IPS-18c (cell line): ENCODE data around the gene STEAP1B.
"Not testable (repeated sequence)": the region's sequence is repeated elsewhere in the genome, so short reads cannot be mapped to it uniquely, and the experiment has no call there.

Experiments used
- H3K4me3 ChIP-seq: 2 replicates; pipeline ENCODE4 v1.7.0; 2013; ENCODE audit warnings: low read depth, mild to moderate bottlenecking, low read length, moderate library complexity; ENCODE audit not compliant: insufficient read depth
- H3K9me3 ChIP-seq: one replicate; pipeline ENCODE4 v1.6.1; 2013; ENCODE audit warnings: mild to moderate bottlenecking, low read length, moderate library complexity; ENCODE audit not compliant: control insufficient read depth, insufficient read depth

STEAP1B gene

GRCh38 chr7:22506316-22507020, 6.5 kb upstream of the STEAP1B start:
- H3K9me3 ChIP-seq, result not testable (repeated sequence)

DNA sequence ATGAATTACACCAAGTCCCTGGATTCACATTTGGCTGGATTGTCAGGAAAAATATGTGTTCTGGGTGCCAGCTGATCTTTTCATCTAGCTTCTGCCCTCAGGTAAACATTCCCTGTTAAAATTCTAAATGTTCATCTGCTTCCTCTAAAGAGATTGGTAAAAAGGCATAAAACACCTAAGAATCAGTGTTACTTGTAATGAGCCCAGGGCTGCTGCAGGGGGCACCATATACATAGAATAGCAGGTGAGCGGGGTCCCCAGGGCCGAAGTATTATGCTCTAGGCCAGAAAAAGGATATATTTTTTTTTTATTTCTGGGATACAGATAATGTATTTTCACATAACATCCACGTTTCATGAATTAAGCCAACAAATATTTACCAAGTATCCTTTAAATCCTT, 4.5 kb upstream of the STEAP1B start:
- H3K9me3 ChIP-seq, result not testable (repeated sequence)

More at GRCh38 chr7:22506316-22507020, 6.5 kb upstream of the STEAP1B start:
- H3K4me3 ChIP-seq, result not testable (repeated sequence)

GRCh38 chr7:22502104-22502503, 2.1 kb upstream of the STEAP1B start:
- not testable (repeated sequence) for H3K4me3 ChIP-seq, H3K9me3 ChIP-seq

More for the DNA sequence above, 4.5 kb upstream of the STEAP1B start:
- H3K4me3 ChIP-seq, result not testable (repeated sequence)

- H3K4me3 ChIP-seq, H3K9me3 ChIP-seq: not testable (repeated sequence)
These were observed 1.3 kb upstream of the STEAP1B start for GRCh38 chr7:22501336-22501735.

DNA sequence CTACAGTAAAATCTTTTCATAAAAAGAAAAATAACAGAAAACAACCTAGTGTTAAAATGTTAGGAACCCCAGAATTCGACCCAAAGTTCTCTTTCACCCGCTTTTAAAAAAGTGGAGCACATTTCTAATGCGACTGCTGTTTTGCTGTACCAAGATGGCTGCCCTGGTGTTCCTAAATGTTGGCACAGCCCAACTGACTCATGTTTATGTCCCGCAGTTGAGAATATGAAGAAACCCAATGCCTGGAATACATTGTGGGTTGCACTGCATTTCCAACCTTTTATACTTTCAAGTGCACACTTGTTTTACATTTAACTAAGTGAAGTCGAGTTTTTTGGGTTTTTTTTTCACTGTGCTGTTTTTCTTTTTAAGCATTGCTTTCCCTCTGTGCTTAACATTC, 944 bp downstream of the STEAP1B start:
- Histone ChIP-seq H3K9me3 (no peaks in the 10 kb centered on the region), H3K4me3 (no peak overlapping the region)

- H3K9me3 ChIP-seq, H3K4me3 ChIP-seq: not testable (repeated sequence)
These were observed 3.1 kb downstream of the STEAP1B start for GRCh38 chr7:22496912-22497311.

- H3K4me3 ChIP-seq, H3K9me3 ChIP-seq: not testable (repeated sequence)
These were observed 3.6 kb downstream of the STEAP1B start for GRCh38 chr7:22496296-22496888.

- not testable (repeated sequence) for H3K4me3 ChIP-seq, H3K9me3 ChIP-seq
These were observed 6.6 kb downstream of the STEAP1B start for GRCh38 chr7:22493160-22493925.

GRCh38 chr7:22488643-22489462, 11.1 kb downstream of the STEAP1B start:
- no peaks in the 10 kb centered on the region for H3K9me3 ChIP-seq
- H3K4me3 ChIP-seq, result no peak overlapping the region

DNA sequence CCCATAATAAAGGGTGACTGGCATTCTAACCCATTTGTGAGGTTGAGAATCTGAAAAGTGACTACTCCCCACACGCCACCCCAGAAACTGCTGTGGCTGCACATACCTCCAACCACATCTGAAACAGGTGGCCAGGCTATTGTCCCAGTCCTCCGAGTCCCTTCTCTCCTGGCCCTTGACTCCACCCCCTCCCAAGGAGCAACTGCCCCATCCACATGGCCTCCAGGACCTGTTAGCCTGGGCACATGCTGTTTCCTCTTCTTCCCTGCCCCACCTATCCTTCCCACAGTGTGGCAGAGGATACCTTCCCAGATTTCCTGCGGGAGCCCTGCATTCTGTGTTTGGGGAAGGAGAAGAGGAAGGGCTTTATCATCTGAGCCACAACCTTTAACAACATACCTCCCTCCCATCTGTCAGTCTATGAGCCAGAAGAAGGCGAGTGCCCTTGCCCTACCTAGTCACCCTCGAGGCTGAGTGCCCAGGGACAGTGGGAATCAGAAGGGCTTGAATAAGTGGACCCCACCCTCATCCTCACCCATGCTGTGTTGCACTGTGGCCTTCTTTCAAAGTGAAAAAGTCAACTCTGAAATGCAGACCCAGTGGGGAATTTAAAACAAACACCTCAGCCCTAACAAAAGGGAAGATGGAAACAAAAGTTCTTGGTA, 11.9 kb downstream of the STEAP1B start:
- H3K4me3 ChIP-seq, result no peak overlapping the region

DNA sequence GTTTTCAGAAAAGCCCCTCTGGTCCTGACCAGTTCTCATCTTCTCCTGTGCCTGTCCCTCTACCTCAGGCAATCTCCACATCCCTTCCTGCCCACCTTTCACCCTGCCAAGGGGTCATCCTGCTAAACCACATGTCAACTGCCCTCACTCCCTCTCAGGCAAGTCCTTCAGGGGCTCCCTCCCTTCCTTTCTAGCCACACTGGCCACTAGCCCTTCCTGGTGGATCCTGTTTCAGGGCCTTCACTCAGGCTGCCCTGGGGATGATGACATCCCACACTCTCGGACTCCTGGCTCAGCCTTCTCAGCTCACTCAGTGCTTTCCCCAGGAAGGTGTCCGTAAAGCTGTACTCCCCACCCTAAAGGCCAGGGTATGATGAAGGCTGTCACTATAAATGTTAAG, 13.4 kb downstream of the STEAP1B start:
- Histone ChIP-seq H3K9me3 (peaks cover 3% of the 10 kb centered on the region), H3K4me3 (no peak overlapping the region)

More for the DNA sequence above, 11.9 kb downstream of the STEAP1B start:
- peaks cover 3% of the 10 kb centered on the region for H3K9me3 ChIP-seq

DNA sequence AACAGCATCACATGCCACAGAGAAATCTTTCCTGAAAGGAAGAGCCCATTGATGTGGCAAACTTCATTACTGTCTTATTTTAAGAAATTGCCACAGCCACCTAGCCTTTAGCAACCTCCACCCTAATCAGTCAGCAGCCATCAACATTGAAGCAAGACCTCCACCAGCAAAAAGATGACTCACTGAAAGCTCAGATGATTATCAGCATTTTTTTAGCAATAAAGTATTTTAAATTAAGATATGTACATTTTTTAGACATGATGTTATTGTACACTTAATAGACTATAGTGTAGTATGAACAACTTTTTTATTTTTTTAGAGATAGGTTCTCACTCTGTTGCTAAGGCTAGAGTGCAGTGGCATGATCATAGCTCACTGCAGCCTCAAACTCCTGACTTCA, 14.8 kb downstream of the STEAP1B start:
- H3K4me3 ChIP-seq, result no peak overlapping the region
- H3K9me3 ChIP-seq, result peaks cover 3% of the 10 kb centered on the region

- no peak overlapping the region for H3K4me3 ChIP-seq
- peaks cover 3% of the 10 kb centered on the region for H3K9me3 ChIP-seq
These were observed 17.5 kb downstream of the STEAP1B start for GRCh38 chr7:22482503-22482902.

- peaks cover 3% of the 10 kb centered on the region for H3K9me3 ChIP-seq
- H3K4me3 ChIP-seq, result no peak overlapping the region
These were observed 18.3 kb downstream of the STEAP1B start for GRCh38 chr7:22481726-22482125.

DNA sequence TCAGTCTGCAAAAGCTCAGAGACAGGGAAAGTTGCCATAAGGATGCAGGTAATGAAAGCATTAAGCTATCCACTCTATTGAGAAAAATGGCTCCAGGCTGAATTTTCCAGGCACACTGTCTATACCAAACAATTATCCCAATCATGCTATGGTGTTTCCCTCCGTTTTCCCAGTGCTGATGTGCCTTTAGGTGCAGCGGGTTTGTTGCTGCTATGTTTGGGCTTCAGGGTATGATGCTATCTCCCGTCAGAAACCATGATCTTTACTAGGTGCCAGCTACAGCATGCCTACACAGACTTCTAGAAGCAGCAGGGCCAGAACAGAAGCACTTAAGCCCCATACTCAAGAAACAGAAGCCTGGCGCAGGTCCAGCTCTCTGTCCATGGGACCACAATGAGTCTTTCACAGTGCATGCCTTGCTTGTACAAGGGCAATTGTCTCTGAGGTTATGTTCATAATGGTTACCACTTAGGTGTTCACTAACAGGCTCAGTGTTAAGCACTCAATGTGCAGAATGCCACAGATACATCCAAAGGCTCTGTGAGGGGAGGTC, 19.4 kb downstream of the STEAP1B start:
- H3K9me3 ChIP-seq, result peaks cover 3% of the 10 kb centered on the region
- H3K4me3 ChIP-seq, result no peak overlapping the region

GRCh38 chr7:22477876-22478450, 22.0 kb downstream of the STEAP1B start:
- Histone ChIP-seq H3K4me3 (no peak overlapping the region), H3K9me3 (no peaks in the 10 kb centered on the region)
